B cell (primary cell): ENCODE data around the gene PDHB.
"Not testable (repeated sequence)": the region's sequence is repeated elsewhere in the genome, so short reads cannot be mapped to it uniquely, and the experiment has no call there.

Experiments used
- CTCF ChIP-seq: fragments of 200-600 bp; IDR thresholded peaks from one replicate; pipeline ENCODE4 v1.8.0; 2022; ENCODE audit warnings: antibody characterized with exemption, mild to moderate bottlenecking
- EZH2 ChIP-seq: IDR thresholded peaks from 2 replicates; pipeline ENCODE4 v1.6.1; 2012; ENCODE audit warnings: borderline replicate concordance, low read depth, mild to moderate bottlenecking, moderate library complexity, low read length; ENCODE audit not compliant: insufficient read depth, poor library complexity, severe bottlenecking

- TF ChIP-seq EZH2, CTCF: not testable (repeated sequence)
Measured at GRCh38 chr3:58440996-58441355, 7.3 kb upstream of the PDHB start.
